ENCODE measurements around the gene UBE2O.
A peak's percentile ranks its signal among the peaks of the same experiment; 100 is the strongest.
"Not testable (repeated sequence)": the region's sequence is repeated elsewhere in the genome, so short reads cannot be mapped to it uniquely, and the experiment has no call there.

UBE2O gene

DNA sequence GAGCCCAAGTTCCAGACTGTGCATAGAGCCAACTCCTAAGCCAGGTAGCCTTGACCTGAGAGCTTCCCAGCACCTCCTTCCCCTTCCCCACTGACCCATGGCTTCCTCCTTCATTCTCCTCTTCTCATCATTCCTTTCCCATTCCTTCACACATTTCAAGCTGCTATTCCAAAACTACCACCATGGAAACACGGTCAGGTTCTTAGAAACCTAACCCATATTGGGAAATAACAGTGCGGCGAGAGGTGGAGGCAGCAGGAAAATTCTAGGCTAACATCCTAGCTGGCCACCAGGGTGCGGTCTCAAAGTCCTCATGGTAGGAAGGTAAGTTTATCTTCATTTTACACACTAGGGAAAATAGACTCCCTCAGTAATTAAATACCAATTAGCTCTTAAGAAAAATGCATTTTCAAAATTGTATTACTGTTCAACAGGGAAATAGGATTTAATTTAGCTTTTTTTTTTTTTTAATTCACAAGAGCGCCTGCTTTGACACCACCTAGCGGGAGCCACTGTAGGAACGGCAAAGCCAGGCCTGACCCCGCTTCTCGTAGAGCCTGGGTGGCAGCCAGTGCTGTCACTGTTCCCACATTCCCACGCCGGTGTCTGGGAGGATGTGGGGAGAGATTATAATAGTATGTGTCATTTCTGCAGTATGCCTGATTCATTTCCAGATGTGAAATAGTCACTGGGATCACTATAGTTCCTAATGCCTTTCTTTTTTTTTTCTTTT lies 82.5 kb downstream of the UBE2O start:
- peak; percentile 99 for DNase-seq (ENCODE audit: low read depth)

DNA sequence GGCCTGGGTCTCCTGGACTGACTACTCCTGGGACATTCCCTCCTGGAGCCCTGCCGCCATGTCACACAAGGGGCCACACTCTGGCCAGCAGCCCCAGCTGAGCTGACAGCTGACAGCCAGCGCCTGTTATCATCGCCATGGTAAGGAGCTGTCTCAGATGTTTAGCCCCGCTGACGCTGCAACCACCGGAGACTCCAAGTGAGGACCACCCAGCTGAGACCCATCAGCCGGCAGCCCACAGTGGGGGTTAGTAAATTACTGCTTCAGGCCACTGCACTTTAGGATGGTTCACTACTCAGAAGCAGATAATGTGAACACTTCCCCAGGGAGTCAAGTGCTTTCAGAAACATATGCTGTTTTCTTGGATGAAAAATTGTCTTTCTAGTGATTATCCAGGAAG lies 83.1 kb downstream of the UBE2O start:
- no peak for DNase-seq (ENCODE audit: low read depth)

DNA sequence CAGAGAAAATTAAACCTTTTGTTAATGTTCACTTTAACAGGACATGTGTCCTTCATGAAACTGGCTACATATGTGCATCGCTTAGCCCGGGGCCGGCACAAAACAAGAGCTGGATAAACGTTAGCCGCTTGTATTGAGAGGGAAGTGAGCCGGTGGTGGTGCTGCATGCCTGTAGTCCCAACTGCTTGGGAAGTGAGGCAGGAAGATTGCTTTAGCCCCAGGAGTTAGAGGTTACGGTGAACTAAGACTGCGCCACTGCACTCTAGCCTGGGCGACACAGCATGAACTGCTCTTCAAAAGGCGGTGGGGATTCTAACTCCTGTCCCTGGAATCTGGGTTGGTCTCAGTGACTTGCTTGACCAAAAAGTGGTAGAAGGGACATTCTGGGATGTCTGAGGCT lies 83.6 kb downstream of the UBE2O start:
- DNase-seq (ENCODE audit: low read depth): peak; percentile 45

DNA sequence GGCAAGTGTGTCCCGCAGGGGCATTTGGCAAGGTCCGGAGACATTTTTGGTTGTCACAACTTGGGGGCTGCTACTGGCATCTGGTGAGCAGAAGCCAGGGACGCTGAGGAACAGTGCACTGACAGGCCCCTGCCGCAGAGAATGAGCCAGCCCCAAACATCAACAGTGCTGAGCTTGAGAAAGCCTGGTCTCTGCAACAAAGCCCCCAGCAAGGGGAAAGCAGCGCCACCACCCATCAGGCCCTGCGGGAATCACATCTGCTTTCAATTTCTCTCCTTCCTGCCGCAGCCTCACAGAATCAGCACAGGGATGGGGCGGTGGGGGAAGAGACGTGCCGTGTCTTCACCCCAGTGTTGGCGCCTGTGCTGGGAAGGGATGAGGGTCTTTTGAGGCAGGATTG lies 84.4 kb downstream of the UBE2O start:
- peak; percentile 90 for DNase-seq (ENCODE audit: low read depth)

DNA sequence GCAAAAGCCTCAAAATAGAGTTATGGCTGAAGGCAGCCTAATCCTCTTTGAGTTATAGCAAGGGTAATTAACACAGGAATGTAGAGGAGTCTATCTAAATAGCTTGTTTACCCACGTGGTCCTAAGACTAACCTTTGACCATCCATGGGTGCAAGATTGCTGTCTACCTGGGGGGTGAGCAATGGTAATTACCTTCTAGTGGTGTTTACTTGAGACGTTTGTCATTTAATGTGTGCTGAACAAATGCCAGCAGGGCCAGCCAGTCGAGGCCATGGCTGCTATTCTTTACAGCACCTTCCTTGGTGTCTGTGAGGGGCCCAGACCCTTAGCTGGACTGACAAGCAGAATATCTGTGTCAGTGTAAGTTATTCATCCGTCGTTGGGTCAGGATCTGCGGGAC lies 85.3 kb downstream of the UBE2O start:
- no peak for DNase-seq (ENCODE audit: low read depth)

DNA sequence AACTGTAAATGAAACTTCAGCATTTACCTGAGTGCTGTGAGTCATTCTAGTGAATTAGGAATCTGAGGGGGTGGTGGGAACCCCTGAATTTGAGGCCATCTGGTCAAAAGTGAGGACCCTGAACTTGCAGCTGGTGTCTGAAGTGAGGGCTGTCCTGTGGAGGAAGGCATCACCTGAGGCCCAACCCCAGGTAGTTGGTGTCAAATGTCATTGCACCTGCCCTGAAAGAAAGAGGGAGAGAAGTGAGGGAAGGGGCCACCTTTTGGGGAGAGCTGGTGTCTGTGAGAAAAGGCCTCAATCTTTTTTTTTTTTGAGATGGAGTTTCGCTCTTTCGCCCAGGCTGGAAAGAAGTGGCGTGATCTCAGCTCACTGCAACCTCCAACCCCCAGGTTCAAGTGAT lies 86.7 kb downstream of the UBE2O start:
- DNase-seq (ENCODE audit: low read depth): no peak

DNA sequence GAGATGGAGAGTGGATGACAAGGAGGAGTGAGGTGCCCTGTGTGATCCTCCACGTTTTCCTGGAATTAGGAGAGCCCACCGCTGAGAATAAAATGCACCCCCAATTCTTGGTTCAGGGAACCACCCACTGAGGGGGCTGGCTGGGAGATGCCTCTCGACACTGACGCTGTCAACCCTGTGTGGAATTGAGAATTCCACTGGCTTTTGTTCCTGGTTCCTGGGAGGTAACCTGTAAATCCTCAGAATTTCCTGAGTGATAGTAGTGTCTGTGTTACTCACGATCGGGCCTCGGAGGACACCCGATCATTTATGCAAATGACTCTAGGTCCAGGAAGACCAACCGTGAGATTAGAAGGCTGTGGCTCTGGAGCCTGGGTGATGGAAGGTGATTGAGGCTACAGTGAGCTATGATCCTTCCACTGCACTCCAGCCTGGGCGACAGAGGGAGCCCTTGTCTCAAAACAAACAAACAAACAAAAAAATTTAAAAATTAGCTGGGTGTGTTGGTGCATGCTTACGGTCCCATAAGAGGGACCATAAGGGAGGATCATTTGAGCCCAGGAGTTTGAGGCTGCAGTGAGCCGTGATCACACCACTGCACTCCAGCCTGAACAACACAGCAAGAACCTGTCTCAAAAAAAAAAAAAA lies 87.6 kb downstream of the UBE2O start:
- no peak for DNase-seq (ENCODE audit: low read depth)

DNA sequence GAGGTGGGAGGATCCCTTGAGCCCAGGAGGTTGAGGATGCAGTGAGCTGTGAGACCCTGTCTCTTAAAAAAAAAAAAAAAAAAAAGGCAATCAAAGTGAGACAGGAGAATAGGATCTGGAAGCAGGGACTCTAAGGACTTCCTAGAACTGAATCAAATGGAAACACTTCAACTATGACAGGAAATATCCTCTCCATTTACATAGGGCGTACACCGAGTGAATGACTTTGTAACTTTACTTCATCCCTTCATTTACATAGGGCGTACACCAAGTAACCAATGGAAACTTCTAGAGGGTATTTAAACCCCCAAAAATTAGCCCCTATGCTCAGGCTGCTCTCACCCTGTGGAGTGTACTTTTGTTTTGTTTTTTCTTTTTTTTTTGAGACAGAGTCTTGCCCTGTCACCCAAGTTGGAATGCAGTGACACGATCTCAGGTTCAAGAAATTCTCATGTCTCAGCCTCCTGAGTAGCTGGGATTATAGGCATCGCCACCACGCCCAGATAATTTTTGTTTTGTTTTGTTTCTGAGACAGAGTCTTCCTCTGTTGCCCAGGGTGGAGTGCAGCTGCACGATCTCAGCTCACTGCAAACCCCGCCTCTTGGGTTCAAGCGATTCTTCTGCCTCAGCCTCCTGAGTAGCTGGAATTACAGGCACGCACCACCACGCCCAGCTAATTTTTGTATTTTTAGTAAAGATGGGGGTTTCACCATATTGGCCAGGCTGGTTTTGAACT lies 89.7 kb downstream of the UBE2O start:
- DNase-seq (ENCODE audit: low read depth): no peak

DNA sequence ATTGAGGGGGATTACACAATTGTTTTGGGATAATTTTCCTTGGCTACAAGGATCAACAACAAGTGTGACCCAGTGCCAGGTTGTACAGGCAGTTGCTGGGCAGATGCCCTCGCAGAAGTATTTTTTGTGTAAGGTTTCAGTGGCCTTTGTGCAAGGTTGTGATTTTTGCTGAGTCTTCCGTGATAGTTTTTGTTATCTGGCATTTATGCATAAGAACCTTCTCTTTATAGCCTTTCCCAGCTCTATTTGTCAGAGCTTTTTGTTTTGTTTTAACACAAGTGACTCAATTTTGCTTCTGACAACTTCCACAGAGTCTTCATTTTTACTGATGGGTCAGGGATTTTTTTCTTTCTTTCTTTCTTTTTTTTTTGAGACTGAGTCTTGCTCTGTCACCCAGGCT lies 92.5 kb downstream of the UBE2O start:
- DNase-seq (ENCODE audit: low read depth): no peak

DNA sequence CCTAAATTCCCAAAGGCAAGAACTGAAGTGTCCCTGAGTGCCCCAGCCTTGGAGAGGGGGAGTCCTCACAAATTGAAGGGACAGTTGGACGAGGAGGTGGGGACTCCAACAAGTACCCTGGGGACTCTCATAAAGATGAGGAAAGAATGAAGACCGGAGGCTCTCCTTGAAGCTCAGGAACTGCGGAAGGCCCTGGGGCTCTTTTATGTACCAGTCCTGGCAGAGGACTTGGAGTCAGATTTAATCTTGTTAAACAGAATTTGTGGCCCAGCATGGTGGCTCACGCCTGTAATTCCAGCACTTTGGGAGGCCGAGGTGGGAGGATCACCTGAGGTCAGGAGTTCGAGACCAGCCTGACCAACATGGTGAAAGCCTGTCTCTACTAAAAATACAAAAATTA lies 93.2 kb downstream of the UBE2O start:
- not testable (repeated sequence) for DNase-seq (ENCODE audit: low read depth)

DNA sequence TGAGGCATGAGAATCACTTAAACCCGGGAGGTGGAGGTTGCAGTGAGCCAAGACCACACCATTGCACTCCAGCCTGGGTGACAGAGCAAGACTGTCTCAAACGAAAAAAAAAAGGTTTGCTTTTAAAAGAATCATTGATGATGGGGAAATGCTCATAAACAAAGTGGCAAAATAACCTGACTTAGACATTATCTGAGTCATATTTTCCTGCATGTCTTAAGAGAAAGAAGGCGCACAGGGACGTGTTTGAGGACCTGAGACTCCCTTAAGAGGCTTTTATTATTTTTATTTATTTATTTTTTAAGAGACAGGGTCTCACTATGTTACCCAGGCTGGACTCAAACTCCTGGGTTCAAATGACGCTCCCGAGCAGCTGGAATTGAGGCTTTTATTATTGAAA lies 93.6 kb downstream of the UBE2O start:
- DNase-seq (ENCODE audit: low read depth): no peak

DNA sequence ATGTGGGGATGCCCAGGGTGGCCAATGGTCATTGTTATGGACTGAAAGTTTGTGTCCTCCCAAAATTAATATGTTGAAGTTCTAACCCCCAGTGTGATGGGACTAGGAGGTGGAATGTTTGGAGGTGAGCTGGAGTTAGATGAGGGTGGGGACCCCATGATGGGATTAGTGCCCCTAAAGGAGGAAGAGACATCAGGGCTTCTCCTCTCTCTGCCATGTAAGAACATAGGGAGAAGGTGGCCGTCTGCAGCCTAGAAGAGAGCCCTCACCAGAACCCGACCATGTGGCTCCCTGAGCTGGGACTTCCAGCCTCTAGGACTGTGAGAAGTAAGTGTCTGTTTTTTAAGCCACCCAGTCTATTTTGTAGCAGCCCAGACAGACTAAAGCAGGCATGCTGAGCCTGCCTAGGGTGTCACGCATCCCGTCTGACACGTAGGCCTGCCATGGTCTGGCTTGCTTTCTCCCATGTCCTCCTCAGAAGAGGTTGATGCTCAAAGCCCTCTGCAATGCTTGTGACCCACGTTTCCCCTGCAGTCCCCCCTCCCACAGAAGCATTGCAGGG lies 95.3 kb downstream of the UBE2O start:
- DNase-seq (ENCODE audit: low read depth): no peak

DNA sequence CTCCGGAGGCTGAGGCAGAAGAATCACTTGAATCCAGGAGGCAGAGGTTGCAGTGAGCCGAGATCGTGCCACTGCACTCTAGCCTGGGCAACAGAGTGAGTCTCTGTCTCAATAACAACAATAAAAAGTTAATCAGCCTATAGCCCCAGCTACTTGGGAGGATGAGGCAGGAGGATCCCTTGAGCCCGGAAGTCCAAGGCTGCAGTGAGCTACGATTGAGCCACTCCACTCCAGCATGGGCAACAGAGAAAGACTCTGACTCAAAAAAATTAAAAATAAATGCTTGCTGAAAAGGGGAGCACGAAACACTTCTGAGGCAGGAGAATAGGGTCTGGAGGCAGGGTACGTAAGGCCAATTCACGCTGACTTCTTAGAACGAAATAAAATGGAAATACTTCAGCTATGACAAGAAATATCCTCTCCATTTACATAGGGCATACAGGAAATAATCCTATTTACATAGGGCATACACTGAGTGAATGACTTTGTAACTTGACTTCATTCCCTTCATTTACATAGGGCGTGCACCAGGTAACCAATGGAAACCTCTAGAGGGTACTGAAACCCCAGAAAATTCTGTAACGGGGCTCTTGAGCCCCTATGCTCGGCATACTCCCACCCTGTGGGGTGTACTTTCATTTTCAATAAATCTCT lies 96.0 kb downstream of the UBE2O start:
- no peak for DNase-seq (ENCODE audit: low read depth)

DNA sequence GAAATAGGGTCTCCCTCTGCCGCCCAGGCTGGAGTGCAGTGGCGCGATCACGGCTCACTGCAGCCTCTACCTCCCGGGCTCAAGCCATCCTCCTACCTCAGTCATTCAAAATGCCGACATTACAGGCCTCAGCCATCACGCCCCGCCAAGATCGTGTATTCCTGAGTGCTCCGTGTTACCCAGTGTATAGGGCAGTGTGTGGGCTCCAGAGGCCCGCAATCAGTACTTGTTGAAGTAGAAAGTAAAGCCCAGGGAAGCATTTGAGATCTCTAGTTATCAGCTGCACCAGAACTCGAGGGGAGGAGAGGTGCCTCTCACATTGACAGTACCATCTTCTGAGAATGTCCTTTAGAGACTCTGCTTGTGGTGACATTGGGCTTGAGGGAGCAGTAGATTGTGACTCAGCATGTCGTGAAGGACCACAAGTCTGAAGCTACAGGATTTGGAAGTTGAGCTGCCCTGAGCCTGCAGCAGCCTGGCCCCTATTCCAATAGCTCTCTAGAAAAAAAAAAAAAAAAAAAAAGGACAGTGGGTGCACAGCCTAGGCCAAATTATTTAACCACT lies 98.1 kb downstream of the UBE2O start:
- DNase-seq (ENCODE audit: low read depth): peak; percentile 34

DNA sequence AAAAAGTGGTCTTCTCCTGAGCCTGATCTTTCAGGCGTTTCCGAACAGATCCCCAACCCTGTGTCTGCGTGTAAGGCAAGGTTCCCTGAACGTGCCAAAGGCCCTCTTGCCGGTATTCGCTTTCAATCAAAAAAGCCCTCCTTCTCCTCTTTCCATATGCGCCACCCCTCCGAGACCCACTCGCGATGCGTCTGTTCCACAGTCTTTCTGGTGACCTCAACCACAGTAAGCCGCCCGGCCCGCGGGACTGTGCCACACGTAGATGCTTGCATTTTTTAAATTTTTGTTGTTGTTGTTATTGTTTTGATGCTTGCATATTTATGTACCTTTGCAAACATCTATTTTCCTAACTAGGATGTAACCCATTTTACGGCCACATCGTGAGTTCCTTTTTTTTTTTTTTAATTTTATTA lies 98.6 kb downstream of the UBE2O start:
- DNase-seq (ENCODE audit: low read depth): no peak

DNA sequence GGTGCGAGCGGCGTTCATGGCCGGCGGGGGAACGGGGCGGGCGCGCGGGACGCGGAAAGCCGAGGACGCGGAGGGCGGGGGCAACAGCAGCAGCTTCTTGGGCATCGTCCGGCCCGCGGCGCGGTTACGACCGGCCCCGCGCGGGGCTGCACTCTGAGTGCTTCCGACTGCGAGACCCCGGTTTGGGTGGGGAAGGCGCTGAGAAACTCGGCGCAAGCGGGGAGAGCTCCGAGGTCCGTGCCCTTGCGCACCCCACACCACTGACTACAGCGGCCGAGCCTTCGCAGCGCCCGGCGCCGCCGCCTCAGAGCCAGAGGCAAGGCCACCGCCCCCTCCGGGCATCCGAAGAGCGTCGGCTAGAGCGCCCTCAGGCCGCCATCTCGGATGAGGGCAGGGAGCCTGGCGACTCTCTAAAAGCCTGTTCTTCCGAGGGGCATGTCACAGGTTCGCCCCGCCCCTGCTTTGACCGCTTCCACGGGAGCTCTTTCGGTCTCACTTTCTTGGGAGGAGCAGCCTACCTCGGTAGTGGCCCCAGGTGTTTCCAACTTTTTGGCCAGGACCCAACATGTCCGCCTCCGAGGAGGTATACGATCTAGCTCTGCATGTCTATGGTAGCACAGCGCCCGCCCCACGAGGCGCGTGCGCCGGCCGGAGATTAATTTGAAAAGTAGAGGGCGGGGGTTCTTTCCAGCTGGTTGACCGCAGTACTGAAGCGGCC lies 99.2 kb downstream of the UBE2O start, which contains the start of gene PRPSAP1:
TSS of gene PRPSAP1 (minus strand) at position 318 of the 718 bp plus-strand sequence. CDS start at position 105, 213 bp downstream.
- peak; percentile 92 for DNase-seq (ENCODE audit: low read depth)

DNA sequence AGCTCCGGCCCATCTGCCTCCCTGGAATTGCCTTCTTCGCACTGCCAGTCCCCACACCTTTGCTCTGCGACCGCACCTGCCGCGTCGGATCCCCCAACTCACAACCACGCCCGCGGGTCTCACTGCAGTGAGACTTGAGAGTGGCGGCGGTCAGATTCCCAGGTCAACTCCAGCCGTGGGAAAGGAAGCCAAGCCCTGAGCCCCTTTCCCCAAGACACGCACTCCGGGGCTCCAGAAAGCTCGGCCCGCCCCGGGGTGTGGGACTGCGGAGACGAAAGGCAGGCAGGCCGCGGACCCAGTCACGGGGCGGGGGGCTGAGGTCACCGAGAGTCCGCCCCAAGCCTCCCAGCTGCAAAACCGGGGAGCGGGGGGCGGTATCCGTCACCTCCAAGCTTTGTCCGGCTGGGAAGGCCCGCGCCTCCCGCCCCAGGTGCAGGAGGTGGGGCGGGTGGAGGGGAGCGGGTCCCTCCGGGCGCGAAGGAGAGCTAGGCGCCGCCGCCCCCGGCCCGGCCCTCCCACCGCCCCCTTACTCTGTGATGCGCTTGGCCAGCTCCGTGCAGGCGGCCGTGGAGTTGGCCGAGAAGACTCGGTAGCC lies 99.9 kb downstream of the UBE2O start:
- DNase-seq (ENCODE audit: low read depth): peak; percentile 29

DNA sequence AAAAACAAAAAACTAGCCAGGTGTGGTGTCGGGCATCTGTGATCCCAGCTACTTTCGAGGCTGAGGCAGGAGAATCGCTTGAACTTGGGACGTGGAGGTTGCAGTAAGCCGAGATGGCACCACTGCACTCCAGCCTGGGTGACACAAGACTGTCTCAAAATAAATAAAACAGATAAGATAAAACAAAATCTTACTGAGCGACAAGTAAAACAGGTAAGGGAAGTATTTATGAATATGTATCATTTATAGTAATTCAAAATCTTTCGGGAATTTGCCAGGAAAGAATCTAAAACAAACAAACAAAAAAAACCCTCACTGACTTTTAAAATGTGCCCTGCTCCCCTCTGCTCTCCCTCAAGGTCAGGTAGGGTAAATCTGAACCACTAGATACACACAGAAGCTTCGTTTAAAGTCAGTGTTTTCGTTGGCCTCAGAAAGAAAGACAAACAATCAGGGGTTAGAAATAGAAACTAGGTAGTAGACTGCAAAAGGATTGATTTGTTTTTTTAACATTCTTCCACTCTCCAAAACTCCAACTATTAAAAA lies 101.4 kb downstream of the UBE2O start:
- DNase-seq (ENCODE audit: low read depth): peak; percentile 30

DNA sequence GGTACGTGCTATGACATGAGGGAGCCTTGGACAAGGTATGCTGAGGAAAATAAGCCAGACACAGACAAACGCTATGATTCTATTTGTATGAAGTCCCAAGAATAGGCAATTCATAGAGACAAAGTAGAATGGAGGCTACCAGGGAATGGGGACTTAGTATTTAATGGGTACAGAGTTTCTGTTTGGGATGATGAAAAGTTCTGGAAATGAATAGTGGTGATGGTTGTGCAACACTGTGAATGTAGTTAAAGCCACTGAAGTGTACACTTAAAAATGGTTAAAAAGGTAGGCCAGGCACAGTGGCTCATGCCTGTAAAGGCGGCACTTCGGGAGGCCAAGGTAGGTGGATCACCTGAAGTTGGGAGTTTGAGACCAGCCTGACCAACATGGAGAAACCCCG lies 102.5 kb downstream of the UBE2O start:
- no peak for DNase-seq (ENCODE audit: low read depth)

DNA sequence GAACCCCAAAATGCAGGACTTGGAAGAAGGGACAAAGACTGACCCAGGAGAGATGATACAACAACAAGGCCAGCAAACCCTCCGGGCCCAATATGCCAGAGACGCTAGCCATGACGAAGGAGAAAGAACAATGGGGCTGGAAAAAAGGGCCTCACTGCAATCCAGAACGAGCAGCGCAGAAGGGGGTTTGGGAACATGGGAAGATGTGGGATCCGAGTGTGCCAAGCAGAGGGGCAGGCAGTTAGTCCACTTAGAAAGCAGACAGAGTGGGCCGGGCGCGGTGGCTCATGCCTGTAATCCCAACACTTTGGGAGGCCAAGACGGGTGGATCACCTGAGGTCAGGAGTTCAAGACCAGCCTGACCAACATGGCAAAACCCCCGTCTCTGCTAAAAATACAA lies 106.0 kb downstream of the UBE2O start:
- not testable (repeated sequence) for DNase-seq (ENCODE audit: low read depth)
